GM12878 (cell line): Measurements from ENCODE around the gene CAPN10. TPM values are rescaled to one million over a fixed set of nuclear protein-coding genes. Genes with fewer than 3 reads are reported as not detected.

Experiments
- ATAC-seq: fragments of 200-7000 bp; cut with Tn5 transposase; 3 replicates; pipeline ENCODE4 v1.9.1; 2020; ENCODE audit warnings: mild to moderate bottlenecking, moderate library complexity
- BruUV-seq: library from RNA; stranded (reverse); fragments of 400-500 nt; replicated peaks from 2 replicates; lab custom pipeline; 2021; lab: Mats Ljungman, UMichigan
- CTCF ChIA-PET: fragments of 300-600 bp; sonication (Branson Sonifier 250); formaldehyde crosslinking; extraction: SDS; loops from one replicate; lab custom pipeline; 2021; ENCODE audit warnings: inconsistent platforms; lab: Yijun Ruan, JAX
- POLR2A ChIA-PET: fragments of 350-600 bp; formaldehyde crosslinking; extraction: SDS; loops from one replicate; lab custom pipeline; 2021; ENCODE audit warnings: inconsistent platforms; lab: Charles Lee
- RAD21 ChIA-PET: fragments of 300-600 bp; sonication (Branson Sonifier 250); formaldehyde crosslinking; loops from one replicate; lab custom pipeline; 2023; ENCODE audit warnings: antibody characterized with exemption; ENCODE audit not compliant: unreplicated experiment; lab: Charles Lee
- SMC1A ChIA-PET: fragments of 300-600 bp; sonication (Branson Sonifier 250); formaldehyde crosslinking; loops from one replicate; lab custom pipeline; 2023; ENCODE audit not compliant: unreplicated experiment, uncharacterized antibody; lab: Charles Lee
- DNase-seq: peaks from one replicate; pipeline ENCODE4 v3.0.0-alpha.2; 2011; ENCODE audit warnings: low read depth, low spot score
- FAIRE-seq: peaks from 3 replicates; lab custom pipeline; 2011; peaks lifted over from hg19 to GRCh38; lab: Jason Lieb, UNC
- H2AFZ ChIP-seq: 2 replicates; pipeline ENCODE4 v1.6.0; 2011; ENCODE audit warnings: low read depth, low read length, control low read depth; ENCODE audit not compliant: control insufficient read depth
- H3K27ac ChIP-seq: 2 replicates; pipeline ENCODE4 v1.5.1; 2011; ENCODE audit warnings: control low read depth; ENCODE audit not compliant: control insufficient read depth, insufficient read depth
- H3K27me3 ChIP-seq, 2 experiments: replicated peaks in 1 of 2; 2 replicates each; pipeline versions ENCODE4 v1.6.0 to v1.6.1; 2011; ENCODE audit warnings: low read length in 1 of 2; ENCODE audit not compliant: control insufficient read depth in 2 of 2, insufficient read depth in 2 of 2
- H3K36me3 ChIP-seq, 2 experiments: 2 replicates each; pipeline ENCODE4 v1.5.1; 2011; ENCODE audit warnings: low read length in 1 of 2; ENCODE audit not compliant: control insufficient read depth in 2 of 2, insufficient read depth in 2 of 2
- H3K4me1 ChIP-seq: 2 replicates; pipeline ENCODE4 v1.6.1; 2011; ENCODE audit warnings: mild to moderate bottlenecking, low read length, moderate library complexity, mixed read lengths; ENCODE audit not compliant: control insufficient read depth, insufficient read depth
- H3K4me2 ChIP-seq: 2 replicates; pipeline ENCODE4 v1.6.0; 2011; ENCODE audit warnings: control low read depth; ENCODE audit not compliant: control insufficient read depth, insufficient read depth
- H3K4me3 ChIP-seq: fragments of 200-600 bp; sonication (generic); 2 replicates; pipeline ENCODE4 v1.5.1; 2016
- H3K79me2 ChIP-seq: 2 replicates; pipeline ENCODE4 v1.6.0; 2011; ENCODE audit warnings: low read length; ENCODE audit not compliant: control insufficient read depth, insufficient read depth
- H3K9ac ChIP-seq: 2 replicates; pipeline ENCODE4 v1.8.0; 2011; ENCODE audit warnings: low read length, control low read depth, mixed read lengths; ENCODE audit not compliant: control insufficient read depth, insufficient read depth
- H3K9me3 ChIP-seq: replicated peaks from 3 replicates; pipeline ENCODE4 v1.5.1; 2011; ENCODE audit warnings: mild to moderate bottlenecking, low read length; ENCODE audit not compliant: control insufficient read depth, insufficient read depth
- H4K20me1 ChIP-seq: 2 replicates; pipeline ENCODE4 v1.6.0; 2011; ENCODE audit not compliant: control insufficient read depth, insufficient read depth
- BCLAF1 ChIP-seq: fragments of 450-650 bp; IDR thresholded peaks from 2 replicates; pipeline ENCODE4 v1.6.1; 2017; ENCODE audit warnings: antibody characterized with exemption, mild to moderate bottlenecking, moderate library complexity
- BMI1 ChIP-seq: fragments of 450-650 bp; IDR thresholded peaks from 2 replicates; pipeline ENCODE4 v1.6.1; 2016; ENCODE audit warnings: mild to moderate bottlenecking, moderate library complexity, borderline replicate concordance
- CHD2 ChIP-seq: IDR thresholded peaks from 2 replicates; pipeline ENCODE4 v1.6.1; 2011; ENCODE audit warnings: low read depth, low read length, improper control_type of control experiment, borderline replicate concordance
- DPF2 ChIP-seq: fragments of 450-650 bp; IDR thresholded peaks from 2 replicates; pipeline ENCODE4 v1.6.1; 2017; ENCODE audit warnings: mild to moderate bottlenecking
- EP300 ChIP-seq, 2 experiments: fragments of 150-350 bp in 1 of 2; IDR thresholded peaks; 2 replicates each; pipeline ENCODE4 v1.6.1; 2011 to 2012; ENCODE audit warnings: low read depth in 2 of 2, low read length in 2 of 2, borderline replicate concordance in 1 of 2, improper control_type of control experiment in 1 of 2, inconsistent platforms in 1 of 2; ENCODE audit not compliant: control insufficient read depth in 1 of 2
- ETV6 ChIP-seq, 2 experiments: fragments of 450-650 bp in 1 of 2; IDR thresholded peaks in 1 of 2; conservative IDR thresholded peaks in 1 of 2; 2 replicates each; pipeline ENCODE4 v1.6.1; 2014; ENCODE audit warnings: antibody characterized with exemption in 1 of 2, borderline replicate concordance in 1 of 2, low read depth in 1 of 2, mild to moderate bottlenecking in 1 of 2, moderate library complexity in 1 of 2
- MEF2B ChIP-seq: fragments of 450-650 bp; IDR thresholded peaks from 2 replicates; pipeline ENCODE4 v1.6.1; 2018; ENCODE audit warnings: mild to moderate bottlenecking, moderate library complexity; ENCODE audit not compliant: partially characterized antibody, poor library complexity, severe bottlenecking
- PAX5 ChIP-seq: IDR thresholded peaks from 2 replicates; pipeline ENCODE4 v1.6.1; 2011; ENCODE audit warnings: low read depth, low read length, borderline replicate concordance
- PBX3 ChIP-seq: IDR thresholded peaks from 2 replicates; pipeline ENCODE4 v1.6.1; 2011; ENCODE audit warnings: mild to moderate bottlenecking, low read depth, low read length, moderate library complexity; ENCODE audit not compliant: insufficient replicate concordance
- PKNOX1 ChIP-seq: fragments of 450-650 bp; IDR thresholded peaks from 2 replicates; pipeline ENCODE4 v1.6.1; 2016; ENCODE audit warnings: mild to moderate bottlenecking
- RUNX3 ChIP-seq: IDR thresholded peaks from 2 replicates; pipeline ENCODE4 v1.6.1; 2012; ENCODE audit warnings: low read length, inconsistent platforms
- SMARCA5 ChIP-seq: fragments of 450-650 bp; IDR thresholded peaks from 2 replicates; pipeline ENCODE4 v1.6.1; 2017; ENCODE audit warnings: mild to moderate bottlenecking
- USF1 ChIP-seq: IDR thresholded peaks from 2 replicates; pipeline ENCODE4 v1.6.1; 2011; ENCODE audit warnings: borderline replicate concordance, low read depth, mild to moderate bottlenecking, moderate library complexity, mixed read lengths, low read length; ENCODE audit not compliant: insufficient read depth; ENCODE audit errors: extremely low read length
- ZNF274 ChIP-seq: IDR thresholded peaks from one replicate; pipeline ENCODE4 v1.8.0; 2011; ENCODE audit not compliant: insufficient read length, insufficient read depth
- ZNF622 ChIP-seq: fragments of 450-650 bp; IDR thresholded peaks from 2 replicates; pipeline ENCODE4 v1.6.1; 2017; ENCODE audit warnings: mild to moderate bottlenecking, inconsistent platforms
- WGBS: methylation state at CpG from one replicate; pipeline ENCODE4 v1.1.6; 2016; ENCODE audit warnings: low lambda C conversion rate; ENCODE audit not compliant: insufficient replicate concordance, insufficient coverage; ENCODE audit errors: missing lambda C conversion rate; 5-methylcytosine and 5-hydroxymethylcytosine counted together
- in situ Hi-C: fragments of 300-500 bp; cut with MboI; formaldehyde crosslinking; loops from 9 replicates; pipeline ENCODE4 v1.14.3; 2018; ENCODE audit warnings: mixed read lengths
- intact Hi-C: fragments of 100-400 bp; cut with micrococcal nuclease; formaldehyde crosslinking; loops from one replicate; pipeline ENCODE4 v1.14.2; 2022; ENCODE audit not compliant: unreplicated experiment
- polyA plus RNA-seq, 11 experiments: library from polyadenylated mRNA; depleted of rRNA in 4 of 11; unstranded in 6 of 11; stranded (reverse) in 5 of 11; fragments of >200 nt; fragmentation: Nextera tagmentation in 4 of 11; fragmentation: Illumina TruSeq in 1 of 11; extraction: Ambion mirVana in 4 of 11; extraction: Trizol in 1 of 11; gene quantifications; 1 replicate in 1 of 11; 2 replicates in 10 of 11; pipeline versions ENCODE4 v1.2.1 to v1.2.3, GENCODE V29; 2011 to 2016; ENCODE audit warnings: inconsistent platforms in 2 of 11, missing spikeins in 2 of 11, low read depth in 1 of 11
- total RNA-seq, 4 experiments: library from RNA; depleted of rRNA in 3 of 4; stranded (reverse); fragments of >200 nt in 3 of 4; fragmentation: Illumina TruSeq in 1 of 4; extraction: Trizol in 1 of 4; gene quantifications; 2 replicates each; pipeline versions ENCODE4 v1.2.1 to v1.2.3, GENCODE V29; 2013 to 2021

Gene CAPN10
- total and polyA plus RNA-seq, 10 of the 15 experiments (the other 5 are each of a cell fraction or from before 2014, with no cell fraction given): 0.37 to 40.6 (median 17.5) TPM

- TF ChIP-seq ZNF274 (no peak), DPF2 (no peak), BMI1 (no peak)
Observed at GRCh38 chr2:240620859-240621258, 34.3 kb downstream of the CAPN10 start (continued).

- FAIRE-seq: no peak
- H2AFZ ChIP-seq: no peak overlapping the region
- POLR2A ChIA-PET: interaction anchor here (0.7 to 2.0 kb wide), 5 partner anchors 36 to 61 kb away, joined by 3 to 9 read pairs (median 5); partner anchors contain the start of gene CAPN10
- RAD21 ChIA-PET: interaction anchor here (1.2 to 2.5 kb wide), 4 partner anchors 35 to 108 kb away, joined by 3 to 12 read pairs (median 6); partner anchors contain the start of gene CAPN10
- DNase-seq: no peak
- H3K9ac ChIP-seq: no peak overlapping the region
- in situ Hi-C loops: no loop called here
- no peaks in the 10 kb centered on the region for H3K79me2 ChIP-seq
- no TSS peak for BruUV-seq
- 79% methylated on average over 8 of the region's 9 CpGs for WGBS
- SMC1A ChIA-PET: interaction anchor here (0.9 to 2.9 kb wide), 6 partner anchors 38 to 108 kb away, joined by 3 to 13 read pairs (median 5); no protein-coding TSS in a partner anchor
- H3K36me3 ChIP-seq: no peaks in the 10 kb centered on the region
- H4K20me1 ChIP-seq: no peaks in the 10 kb centered on the region
- CTCF ChIA-PET: interaction anchor here (1.1 to 3.1 kb wide), 3 partner anchors 38 to 108 kb away, joined by 3 to 17 read pairs (median 12); no protein-coding TSS in a partner anchor
- H3K4me1 ChIP-seq: peaks cover 49% of the 10 kb centered on the region
- peaks cover 8% of the 10 kb centered on the region for H3K9me3 ChIP-seq
- intact Hi-C loops: no loop called here
- H3K4me2 ChIP-seq: no peak overlapping the region
- ATAC-seq: no peak
- no peak overlapping the region for H3K4me3 ChIP-seq
- no peaks in the 10 kb centered on the region for H3K27me3 ChIP-seq
- peak overlapping the region; percentile 23 for H3K27ac ChIP-seq
- TF ChIP-seq PAX5 (no peak), RUNX3 (no peak), ETV6 (conservative IDR thresholded peaks at IDR 0.05 in 1 of 2, IDR thresholded peaks at IDR 0.05 in 1 of 2; ENCODE audit: borderline replicate concordance in 1 of 2, low read depth in 1 of 2) (no peak), SMARCA5 (no peak), PBX3 (no peak), EP300 (IDR thresholded peaks at IDR 0.05; ENCODE audit: borderline replicate concordance in 1 of 2, control insufficient read depth in 1 of 2, low read depth in 2 of 2, low read length in 2 of 2) (no peak), CHD2 (no peak), MEF2B (no peak), BMI1 (no peak), BCLAF1 (no peak), PKNOX1 (no peak), USF1 (no peak), ZNF622 (no peak)
Observed at GRCh38 chr2:240622060-240622411, 35.5 kb downstream of the CAPN10 start.
